ENCODE measurements around the gene NEUROD2.
A peak's percentile ranks its signal among the peaks of the same experiment; 100 is the strongest.
"Not testable (repeated sequence)": the region's sequence is repeated elsewhere in the genome, so short reads cannot be mapped to it uniquely, and the experiment has no call there.

The NEUROD2 gene

DNA sequence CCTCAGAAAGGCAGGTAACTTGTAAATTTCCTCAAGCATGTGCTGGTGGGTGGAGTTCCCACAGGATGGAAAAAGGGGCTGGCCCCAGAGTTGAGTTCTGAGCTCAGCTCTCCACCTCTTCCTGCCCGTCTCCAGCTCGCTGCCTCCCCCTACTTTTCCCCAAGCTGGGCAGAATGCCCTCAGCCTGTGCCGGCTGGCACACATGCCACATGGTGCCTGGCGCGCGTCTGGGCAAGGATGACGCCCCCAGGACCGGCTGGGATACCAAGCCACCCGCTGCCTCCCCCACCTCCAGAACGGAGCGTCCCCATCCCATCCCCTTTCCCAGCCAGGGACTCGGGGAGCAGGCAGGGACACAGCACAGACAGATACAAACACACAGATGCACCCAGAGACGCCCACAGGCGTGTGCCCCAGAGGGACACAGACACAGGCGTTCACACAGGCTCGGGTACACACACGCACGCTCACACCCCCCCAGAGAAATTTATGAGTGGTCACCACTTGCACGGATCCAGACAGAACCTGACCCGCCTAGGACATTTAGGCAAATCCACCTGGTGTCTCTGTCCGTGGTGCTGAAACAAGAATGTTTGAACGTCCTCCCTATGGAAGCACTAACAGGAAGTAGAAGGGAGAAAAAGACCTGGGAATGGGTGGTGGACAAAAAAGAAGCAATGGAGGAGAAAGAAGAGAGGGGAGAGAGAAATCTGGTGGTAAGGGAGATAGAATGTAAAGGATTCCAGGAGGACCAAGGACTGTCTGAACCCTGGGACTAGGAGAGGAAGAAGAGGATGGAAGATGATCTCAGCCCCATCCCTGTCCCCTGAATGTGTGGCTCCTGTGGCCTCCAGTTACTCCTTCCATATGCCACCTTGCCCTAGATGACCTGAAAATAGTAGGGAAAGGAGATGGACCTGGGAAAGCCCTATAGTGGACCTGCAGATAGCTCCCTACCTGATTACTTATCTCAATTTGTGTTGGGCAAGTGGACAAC lies 15.5 kb downstream of the NEUROD2 start:
- Histone ChIP-seq H3K4me3 (ENCODE audit: extremely low read depth, insufficient read depth, low read length, poor library complexity, severe bottlenecking) (no peak overlapping the region), H3K27ac (ENCODE audit: low read depth, low read length, severe bottlenecking) (no peak overlapping the region), H3K36me3 (ENCODE audit: control insufficient read depth, insufficient read depth, low read length) (no peaks in the 10 kb centered on the region), H3K4me1 (ENCODE audit: control insufficient read depth, insufficient read depth, low read length, poor library complexity, severe bottlenecking) (no peaks in the 10 kb centered on the region), H3K9me3 (ENCODE audit: control insufficient read depth, low read length) (no peaks in the 10 kb centered on the region)
- 0 to 4% methylated on average over 8 to 15 of the region's 22 CpGs for WGBS, 2 experiments (ENCODE audit: insufficient coverage in 2 of 2)

DNA sequence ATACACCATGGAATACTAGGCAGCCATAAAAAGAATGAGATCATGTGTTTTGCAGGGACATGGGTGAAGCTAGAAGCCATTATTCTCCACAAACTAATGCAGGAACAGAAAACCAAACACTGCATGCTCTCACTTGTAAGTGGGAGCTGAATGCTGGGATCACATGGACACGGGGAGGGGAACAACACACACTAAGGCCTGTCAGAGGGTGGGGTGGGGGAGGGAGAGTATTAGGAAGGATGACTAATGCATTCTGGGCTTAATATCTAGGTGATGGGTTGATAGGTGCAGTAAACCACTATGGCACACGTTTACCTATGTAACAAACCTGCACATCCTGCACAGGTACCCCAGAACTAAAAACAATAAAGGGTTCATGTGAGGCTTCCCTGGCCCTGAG lies 17.5 kb downstream of the NEUROD2 start:
- H3K4me3 ChIP-seq (ENCODE audit: extremely low read depth, insufficient read depth, low read length, poor library complexity, severe bottlenecking); H3K9me3 ChIP-seq (ENCODE audit: control insufficient read depth, low read length); H3K36me3 ChIP-seq (ENCODE audit: control insufficient read depth, insufficient read depth, low read length); H3K27ac ChIP-seq (ENCODE audit: low read depth, low read length, severe bottlenecking); H3K4me1 ChIP-seq (ENCODE audit: control insufficient read depth, insufficient read depth, low read length, poor library complexity, severe bottlenecking): not testable (repeated sequence)
- WGBS, 2 experiments (ENCODE audit: insufficient coverage in 2 of 2): 64 to 80% methylated on average over 1 to 2 of the region's 2 CpGs

DNA sequence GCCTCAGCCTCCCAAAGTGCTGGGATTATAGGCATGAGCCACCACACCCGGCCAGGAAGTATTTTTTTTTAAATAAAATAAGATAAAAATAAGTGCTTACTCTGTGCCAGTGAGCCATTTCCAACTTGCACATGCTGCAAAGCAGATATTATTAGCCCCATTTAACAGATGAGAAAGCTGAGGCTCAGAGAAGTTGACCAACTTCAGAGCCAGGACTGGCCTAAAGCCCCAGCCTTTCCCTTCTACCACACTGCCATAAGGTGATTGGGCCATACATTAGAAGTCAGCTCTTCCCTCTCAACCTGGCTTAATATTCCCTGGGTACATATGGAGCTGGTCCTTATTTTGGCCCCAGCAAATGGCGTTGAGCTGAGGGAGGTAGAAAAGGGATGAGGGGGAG lies 25.1 kb downstream of the NEUROD2 start:
- Histone ChIP-seq H3K36me3 (ENCODE audit: control insufficient read depth, insufficient read depth, low read length) (no peaks in the 10 kb centered on the region), H3K9me3 (ENCODE audit: control insufficient read depth, low read length) (no peaks in the 10 kb centered on the region), H3K4me1 (ENCODE audit: control insufficient read depth, insufficient read depth, low read length, poor library complexity, severe bottlenecking) (no peaks in the 10 kb centered on the region), H3K27ac (ENCODE audit: low read depth, low read length, severe bottlenecking) (no peak overlapping the region), H3K4me3 (ENCODE audit: extremely low read depth, insufficient read depth, low read length, poor library complexity, severe bottlenecking) (no peak overlapping the region)
- 0% methylated on average over 1 of the region's 2 CpGs; no CpG with 5 or more reads in 1 of the 2 experiments for WGBS, 2 experiments (ENCODE audit: insufficient coverage in 2 of 2)

DNA sequence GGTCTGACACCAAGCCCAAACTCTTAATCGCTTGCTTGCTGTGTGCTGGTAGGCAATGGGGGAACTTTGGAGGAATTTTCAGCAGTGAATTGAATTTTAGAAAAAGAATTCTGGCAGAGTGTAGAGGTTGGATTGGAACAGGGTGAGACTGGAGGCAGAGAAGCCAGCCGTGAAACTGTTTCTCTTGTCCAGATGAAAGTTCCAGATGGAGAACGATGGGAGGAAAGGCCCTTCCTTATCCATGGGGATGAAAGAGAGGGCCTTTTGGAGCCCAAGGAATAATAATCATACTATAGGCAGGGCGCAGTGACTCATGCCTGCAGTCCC lies 26.0 kb downstream of the NEUROD2 start:
- no peak overlapping the region for H3K4me3 ChIP-seq (ENCODE audit: extremely low read depth, insufficient read depth, low read length, poor library complexity, severe bottlenecking)
- 77 to 89% methylated on average over 4 of the region's 4 CpGs for WGBS, 2 experiments (ENCODE audit: insufficient coverage in 2 of 2)
- H3K36me3 ChIP-seq (ENCODE audit: control insufficient read depth, insufficient read depth, low read length): no peaks in the 10 kb centered on the region
- no peaks in the 10 kb centered on the region for H3K9me3 ChIP-seq (ENCODE audit: control insufficient read depth, low read length)
- H3K27ac ChIP-seq (ENCODE audit: low read depth, low read length, severe bottlenecking): no peak overlapping the region
- H3K4me1 ChIP-seq (ENCODE audit: control insufficient read depth, insufficient read depth, low read length, poor library complexity, severe bottlenecking): no peaks in the 10 kb centered on the region

DNA sequence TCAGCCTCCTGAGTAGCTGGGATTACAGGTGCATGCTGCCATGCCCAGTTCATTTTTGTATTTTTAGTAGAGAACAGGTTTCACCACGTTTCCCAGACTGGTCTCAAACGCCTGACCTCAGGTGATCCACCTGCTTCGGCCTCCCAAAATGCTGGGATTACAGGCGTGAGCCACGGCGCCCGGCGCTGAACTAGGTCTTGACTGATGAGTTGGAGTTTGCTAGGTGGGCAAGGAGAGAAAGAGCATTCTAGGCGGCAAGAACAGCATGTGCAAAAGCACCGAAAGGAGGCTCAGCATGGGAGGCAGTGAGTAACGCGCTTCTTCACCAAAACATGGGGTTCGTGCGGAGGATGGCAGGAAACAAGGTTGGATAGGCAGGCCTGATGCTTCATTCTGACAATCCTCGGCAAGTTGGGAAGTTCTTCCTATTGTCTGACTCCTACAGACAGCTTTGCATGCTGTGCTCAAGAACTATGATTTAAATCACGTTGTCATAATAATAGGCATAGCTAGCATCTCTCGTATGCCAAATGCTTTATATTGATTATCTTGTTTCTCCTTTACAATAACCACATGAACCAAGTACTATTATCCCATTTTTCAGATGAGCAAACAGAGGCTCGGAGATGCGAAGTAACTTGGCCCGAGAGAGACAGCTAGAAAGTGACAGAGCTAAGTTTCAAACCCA lies 26.5 kb downstream of the NEUROD2 start:
- no peaks in the 10 kb centered on the region for H3K9me3 ChIP-seq (ENCODE audit: control insufficient read depth, low read length)
- no peaks in the 10 kb centered on the region for H3K36me3 ChIP-seq (ENCODE audit: control insufficient read depth, insufficient read depth, low read length)
- H3K4me1 ChIP-seq (ENCODE audit: control insufficient read depth, insufficient read depth, low read length, poor library complexity, severe bottlenecking): no peaks in the 10 kb centered on the region
- no peak overlapping the region for H3K4me3 ChIP-seq (ENCODE audit: extremely low read depth, insufficient read depth, low read length, poor library complexity, severe bottlenecking)
- WGBS, 2 experiments (ENCODE audit: insufficient coverage in 2 of 2): 90 to 92% methylated on average over 19 to 20 of the region's 20 CpGs
- H3K27ac ChIP-seq (ENCODE audit: low read depth, low read length, severe bottlenecking): no peak overlapping the region

DNA sequence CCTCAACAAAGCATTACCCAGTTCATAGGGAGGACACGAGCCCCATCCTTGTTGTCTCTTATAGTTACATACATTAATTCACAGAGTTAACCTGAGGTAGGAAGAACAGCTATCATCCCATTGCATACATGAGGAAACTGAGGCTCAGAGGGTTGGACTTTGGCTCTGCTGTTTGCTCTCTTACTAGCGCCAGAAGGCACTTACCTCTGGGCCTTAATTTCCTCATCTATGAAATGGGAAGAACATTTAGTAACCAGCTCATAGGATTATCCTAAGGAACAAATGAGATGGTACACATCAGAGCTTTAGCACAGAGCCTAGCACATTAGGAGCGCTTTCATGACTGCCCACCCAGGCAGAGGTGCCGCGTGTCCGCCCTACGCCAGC lies 27.6 kb downstream of the NEUROD2 start:
- no peaks in the 10 kb centered on the region for H3K9me3 ChIP-seq (ENCODE audit: control insufficient read depth, low read length)
- no peaks in the 10 kb centered on the region for H3K36me3 ChIP-seq (ENCODE audit: control insufficient read depth, insufficient read depth, low read length)
- no peak overlapping the region for H3K4me3 ChIP-seq (ENCODE audit: extremely low read depth, insufficient read depth, low read length, poor library complexity, severe bottlenecking)
- no peak overlapping the region for H3K27ac ChIP-seq (ENCODE audit: low read depth, low read length, severe bottlenecking)
- H3K4me1 ChIP-seq (ENCODE audit: control insufficient read depth, insufficient read depth, low read length, poor library complexity, severe bottlenecking): no peaks in the 10 kb centered on the region
- 77 to 87% methylated on average over 5 to 6 of the region's 7 CpGs for WGBS, 2 experiments (ENCODE audit: insufficient coverage in 2 of 2)

DNA sequence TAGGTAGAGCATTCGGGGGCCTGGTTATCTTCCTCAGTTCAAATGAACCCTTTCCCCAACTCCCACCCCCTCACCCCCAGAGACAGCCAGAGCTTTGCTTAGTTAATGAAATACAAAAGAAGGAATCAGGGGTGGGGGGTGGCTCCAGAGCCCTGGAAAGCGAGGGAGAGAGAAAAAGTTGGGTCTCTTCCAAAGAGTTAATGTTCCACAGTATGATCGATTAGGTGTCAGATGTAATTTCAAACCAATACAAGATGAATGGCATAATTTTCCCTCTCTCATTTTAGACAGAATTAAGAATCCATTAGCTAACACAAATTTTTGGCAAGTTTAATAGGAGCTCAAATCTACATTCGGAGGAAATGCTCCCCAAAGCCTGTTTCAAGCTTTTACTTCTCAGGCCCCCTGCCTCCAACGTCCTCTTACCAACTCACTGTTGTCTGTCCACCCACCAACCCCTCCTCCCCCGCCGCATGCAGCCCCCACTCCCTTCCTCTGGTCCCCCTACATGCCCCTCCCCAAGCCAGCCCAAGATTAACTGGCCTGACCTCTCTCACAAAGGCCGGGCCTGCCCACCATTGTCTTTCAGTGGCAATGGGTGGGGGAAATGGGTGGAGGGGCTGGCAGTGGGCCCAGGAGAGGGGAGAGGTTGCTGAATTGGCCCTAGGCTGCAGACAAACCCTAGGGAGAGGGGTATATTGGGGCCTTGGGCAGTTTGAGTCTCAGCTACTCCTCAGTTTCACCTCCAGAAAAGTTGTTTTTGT lies 28.2 kb downstream of the NEUROD2 start:
- Histone ChIP-seq H3K4me1 (ENCODE audit: control insufficient read depth, insufficient read depth, low read length, poor library complexity, severe bottlenecking) (no peaks in the 10 kb centered on the region), H3K27ac (ENCODE audit: low read depth, low read length, severe bottlenecking) (no peak overlapping the region), H3K4me3 (ENCODE audit: extremely low read depth, insufficient read depth, low read length, poor library complexity, severe bottlenecking) (no peak overlapping the region), H3K36me3 (ENCODE audit: control insufficient read depth, insufficient read depth, low read length) (no peaks in the 10 kb centered on the region), H3K9me3 (ENCODE audit: control insufficient read depth, low read length) (no peaks in the 10 kb centered on the region)
- 25 to 26% methylated on average over 4 to 5 of the region's 8 CpGs for WGBS, 2 experiments (ENCODE audit: insufficient coverage in 2 of 2)

DNA sequence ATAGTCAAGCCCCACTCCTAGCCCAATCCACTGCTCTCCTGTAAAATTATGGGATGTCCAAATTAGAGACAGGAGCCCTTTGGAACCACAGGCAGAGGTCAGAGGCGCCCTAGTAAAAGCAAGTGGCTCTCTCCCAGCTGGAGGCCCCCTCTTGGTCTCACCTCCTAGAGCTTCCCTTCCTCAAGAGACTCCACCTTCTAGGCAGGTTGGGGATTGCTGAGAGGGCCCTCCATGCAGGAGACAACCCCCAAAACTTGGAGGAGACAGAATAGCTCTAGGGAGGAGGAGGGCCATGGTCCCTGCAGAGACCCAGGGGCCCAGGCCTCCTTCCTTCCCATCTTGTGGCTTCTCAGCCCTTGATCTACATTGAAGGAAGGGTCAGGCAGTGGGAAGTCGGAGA lies 29.4 kb downstream of the NEUROD2 start:
- H3K27ac ChIP-seq (ENCODE audit: low read depth, low read length, severe bottlenecking): no peak overlapping the region
- H3K4me3 ChIP-seq (ENCODE audit: extremely low read depth, insufficient read depth, low read length, poor library complexity, severe bottlenecking): no peak overlapping the region
- no peaks in the 10 kb centered on the region for H3K4me1 ChIP-seq (ENCODE audit: control insufficient read depth, insufficient read depth, low read length, poor library complexity, severe bottlenecking)
- no peaks in the 10 kb centered on the region for H3K36me3 ChIP-seq (ENCODE audit: control insufficient read depth, insufficient read depth, low read length)
- 90% methylated on average over 2 of the region's 2 CpGs; no CpG with 5 or more reads in 1 of the 2 experiments for WGBS, 2 experiments (ENCODE audit: insufficient coverage in 2 of 2)
- H3K9me3 ChIP-seq (ENCODE audit: control insufficient read depth, low read length): no peaks in the 10 kb centered on the region

DNA sequence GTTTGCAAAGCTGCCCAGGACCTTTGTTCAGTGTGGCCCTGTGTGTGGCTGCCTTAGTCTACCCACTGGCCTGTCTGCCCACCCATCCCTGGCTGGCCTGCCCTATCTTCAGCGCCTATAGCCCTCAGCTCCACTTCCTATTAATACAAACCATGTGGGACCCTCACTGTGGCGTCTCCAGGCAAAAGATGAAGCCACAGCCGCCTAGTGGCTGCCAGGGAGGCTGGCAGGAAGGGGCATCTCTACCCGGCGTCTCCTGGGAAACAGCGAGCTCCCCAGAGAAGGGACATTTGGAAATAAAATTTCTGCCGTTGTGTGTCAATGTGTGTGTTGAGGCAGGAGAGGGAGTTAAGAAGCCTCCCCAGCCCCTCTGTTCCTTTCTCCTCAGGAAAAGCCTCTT lies 31.5 kb downstream of the NEUROD2 start:
- Histone ChIP-seq H3K4me3 (ENCODE audit: extremely low read depth, insufficient read depth, low read length, poor library complexity, severe bottlenecking) (no peak overlapping the region), H3K9me3 (ENCODE audit: control insufficient read depth, low read length) (peaks cover 5% of the 10 kb centered on the region), H3K4me1 (ENCODE audit: control insufficient read depth, insufficient read depth, low read length, poor library complexity, severe bottlenecking) (no peaks in the 10 kb centered on the region), H3K27ac (ENCODE audit: low read depth, low read length, severe bottlenecking) (no peak overlapping the region), H3K36me3 (ENCODE audit: control insufficient read depth, insufficient read depth, low read length) (no peaks in the 10 kb centered on the region)
- 10 to 26% methylated on average over 3 to 6 of the region's 7 CpGs for WGBS, 2 experiments (ENCODE audit: insufficient coverage in 2 of 2)

DNA sequence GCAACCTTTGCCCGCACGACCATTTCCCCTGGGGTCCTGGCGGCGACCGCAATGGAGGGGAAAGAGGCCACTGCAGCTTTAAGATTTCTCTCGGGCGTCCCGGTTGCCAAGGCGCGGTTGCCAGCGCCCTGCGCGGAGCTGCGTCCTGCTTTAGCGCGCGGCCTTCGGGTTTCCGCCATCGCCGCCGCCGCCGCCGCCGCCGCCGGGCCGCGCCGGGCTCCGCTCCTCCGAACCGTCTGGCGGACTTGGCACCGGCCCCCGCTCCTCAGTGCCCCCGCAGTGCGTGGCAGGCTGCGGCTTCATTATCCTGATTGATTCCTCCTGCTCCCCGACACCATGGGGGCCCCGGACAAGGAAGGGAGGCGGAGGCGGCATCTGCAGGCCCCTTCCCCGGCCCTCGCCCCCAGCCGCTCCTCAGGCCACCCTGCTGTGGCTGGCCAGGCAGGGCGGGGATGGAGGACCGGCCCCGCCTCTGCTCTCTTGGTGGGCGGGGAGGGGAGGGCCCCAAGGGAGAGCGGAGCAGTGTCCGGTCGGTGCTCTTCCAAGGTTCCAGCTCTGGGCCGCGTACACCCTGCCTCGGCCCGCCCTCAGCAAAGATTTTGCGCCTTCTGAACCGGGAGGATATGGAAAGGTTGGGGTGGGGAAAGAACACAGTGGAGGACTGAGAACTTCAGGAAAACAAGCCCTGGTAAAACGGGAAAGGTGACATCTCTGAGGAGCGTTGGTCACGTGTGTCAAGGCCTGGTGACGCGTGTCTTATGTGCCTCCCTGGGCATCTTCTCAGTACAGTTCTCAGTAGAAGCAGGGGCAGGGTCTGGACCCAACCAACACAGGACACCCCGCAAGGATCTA lies 34.0 kb downstream of the NEUROD2 start:
- Histone ChIP-seq H3K4me1 (ENCODE audit: control insufficient read depth, insufficient read depth, low read length, poor library complexity, severe bottlenecking) (no peaks in the 10 kb centered on the region), H3K9me3 (ENCODE audit: control insufficient read depth, low read length) (peaks cover 14% of the 10 kb centered on the region), H3K27ac (ENCODE audit: low read depth, low read length, severe bottlenecking) (peak overlapping the region; percentile 50), H3K36me3 (ENCODE audit: control insufficient read depth, insufficient read depth, low read length) (no peaks in the 10 kb centered on the region), H3K4me3 (ENCODE audit: extremely low read depth, insufficient read depth, low read length, poor library complexity, severe bottlenecking) (peak overlapping the region; percentile 50)
- 3 to 6% methylated on average over 36 to 51 of the region's 66 CpGs for WGBS, 2 experiments (ENCODE audit: insufficient coverage in 2 of 2)

Measured in mesodermal cell (in vitro differentiated cells).